Activated CD8-positive, alpha-beta memory T cell treated with anti-CD3 and anti-CD28 coated beads, Interleukin-2, amount 50 U/mL, for 24 hours (primary cell): ENCODE results near the gene RILPL1.
A peak's percentile ranks its signal among the peaks of the same experiment; 100 is the strongest.
"Not testable (repeated sequence)": the region's sequence is repeated elsewhere in the genome, so short reads cannot be mapped to it uniquely, and the experiment has no call there.

Source experiments
- DNase-seq: peaks from one replicate; pipeline ENCODE4 v3.0.0-alpha.2; 2020; ENCODE audit errors: extremely low read depth

RILPL1 gene

DNA sequence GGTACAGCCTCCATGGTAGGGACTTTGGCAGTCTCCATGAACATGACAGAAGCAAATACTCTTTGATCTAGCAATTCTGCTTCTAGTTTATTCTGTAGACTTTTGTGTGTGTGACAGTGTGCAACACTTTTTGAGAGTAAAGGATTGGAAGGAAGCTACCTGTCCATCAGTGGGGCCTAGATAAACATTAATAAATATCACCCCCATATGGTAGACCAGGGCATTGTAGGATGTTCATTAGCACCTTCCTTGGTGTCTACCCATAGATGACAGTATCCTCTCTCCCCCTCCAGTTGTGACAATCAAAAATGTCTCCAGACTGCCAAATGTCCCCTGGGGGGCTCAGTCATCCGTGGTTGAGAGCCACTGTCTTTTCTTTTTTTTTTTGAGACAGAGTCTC, 64.7 kb downstream of the RILPL1 start:
- no peak for DNase-seq

DNA sequence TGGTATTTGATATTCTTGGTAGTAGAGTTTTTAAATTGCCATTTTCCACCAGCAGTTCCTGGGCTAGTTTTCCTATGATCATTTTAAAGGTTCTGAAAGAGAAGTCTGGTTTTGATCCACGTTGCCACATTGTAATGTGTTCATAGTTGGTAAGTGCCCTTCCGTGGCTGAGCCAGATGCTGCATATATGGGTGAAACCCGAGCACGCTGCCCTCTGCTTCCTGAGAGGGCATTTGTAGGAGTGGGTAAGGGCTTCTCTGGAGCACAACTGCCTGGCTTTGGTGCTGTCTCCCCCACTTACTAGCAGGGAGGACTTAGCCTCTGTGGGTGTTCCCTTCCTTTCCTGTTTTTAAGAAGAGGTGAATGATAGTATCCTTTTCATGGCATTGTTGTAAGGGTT, 68.4 kb downstream of the RILPL1 start:
- DNase-seq, result no peak

DNA sequence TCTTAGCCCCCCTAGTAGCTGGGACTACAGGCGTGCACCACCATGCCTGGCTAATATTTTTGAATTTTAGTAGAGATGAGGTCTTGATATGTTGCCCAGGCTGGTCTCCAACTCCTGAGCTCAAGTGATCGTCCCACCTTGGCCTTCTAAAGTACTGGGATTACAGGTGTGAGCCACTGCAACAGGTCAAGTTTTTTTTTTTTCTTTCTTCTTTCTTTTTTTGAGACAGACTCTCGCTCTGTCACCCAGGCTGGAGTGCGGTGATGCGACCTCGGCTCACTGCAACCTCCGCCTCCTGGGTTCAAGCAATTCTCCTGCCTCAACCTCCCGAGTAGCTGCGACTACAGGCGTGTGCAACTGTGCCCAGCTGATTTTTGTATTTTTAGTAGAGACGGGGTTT, 70.3 kb downstream of the RILPL1 start:
- not testable (repeated sequence) for DNase-seq

GRCh38 chr12:123457980-123458779, 75.3 kb downstream of the RILPL1 start, which contains the start of gene SNRNP35:
Gene SNRNP35 (plus strand): TSS chr12:123458139. CDS start chr12:123465541, 7,402 bp downstream.
- DNase-seq, result peak; percentile 57

- no peak for DNase-seq
Observed at GRCh38 chr12:123453165-123453564, 80.4 kb downstream of the RILPL1 start.

DNA sequence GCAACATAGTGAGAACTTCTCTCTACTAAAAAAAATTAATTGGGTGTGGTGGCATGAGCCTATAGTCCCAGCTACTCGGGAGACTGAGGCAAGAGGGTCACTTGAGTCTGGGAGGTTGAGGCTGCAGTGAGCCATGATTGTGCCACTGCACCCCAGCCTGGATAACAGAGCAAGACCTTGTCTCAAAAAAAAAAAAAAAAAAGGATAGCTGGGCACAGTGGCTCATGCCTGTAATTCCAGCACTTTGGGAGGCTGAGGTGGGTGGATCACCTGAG, 81.3 kb downstream of the RILPL1 start:
- DNase-seq, result not testable (repeated sequence)

GRCh38 chr12:123450636-123451035, 82.9 kb downstream of the RILPL1 start:
- no peak for DNase-seq

DNA sequence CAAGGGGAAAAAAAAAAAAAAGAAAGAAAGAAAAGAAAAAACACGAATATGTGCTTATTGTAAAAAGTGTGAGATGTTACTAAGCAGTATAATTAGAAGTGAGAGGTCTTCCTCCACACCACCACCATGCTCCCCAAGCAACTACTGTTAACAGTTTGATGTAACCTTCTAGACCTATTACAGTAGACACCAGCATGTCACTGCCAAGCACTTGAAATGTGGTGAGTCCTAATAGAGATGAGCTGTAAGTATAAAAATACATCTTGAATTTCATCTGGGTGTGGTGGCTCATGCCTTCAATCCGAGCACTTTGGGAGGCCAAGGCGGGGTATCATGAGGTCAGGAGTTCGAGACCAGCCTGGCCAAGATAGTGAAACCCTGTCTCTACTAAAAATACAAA, 83.7 kb downstream of the RILPL1 start:
- DNase-seq, result no peak

- no peak for DNase-seq
Observed at GRCh38 chr12:123449249-123449733, 84.2 kb downstream of the RILPL1 start.

GRCh38 chr12:123446333-123446713, 87.2 kb downstream of the RILPL1 start:
- no peak for DNase-seq

DNA sequence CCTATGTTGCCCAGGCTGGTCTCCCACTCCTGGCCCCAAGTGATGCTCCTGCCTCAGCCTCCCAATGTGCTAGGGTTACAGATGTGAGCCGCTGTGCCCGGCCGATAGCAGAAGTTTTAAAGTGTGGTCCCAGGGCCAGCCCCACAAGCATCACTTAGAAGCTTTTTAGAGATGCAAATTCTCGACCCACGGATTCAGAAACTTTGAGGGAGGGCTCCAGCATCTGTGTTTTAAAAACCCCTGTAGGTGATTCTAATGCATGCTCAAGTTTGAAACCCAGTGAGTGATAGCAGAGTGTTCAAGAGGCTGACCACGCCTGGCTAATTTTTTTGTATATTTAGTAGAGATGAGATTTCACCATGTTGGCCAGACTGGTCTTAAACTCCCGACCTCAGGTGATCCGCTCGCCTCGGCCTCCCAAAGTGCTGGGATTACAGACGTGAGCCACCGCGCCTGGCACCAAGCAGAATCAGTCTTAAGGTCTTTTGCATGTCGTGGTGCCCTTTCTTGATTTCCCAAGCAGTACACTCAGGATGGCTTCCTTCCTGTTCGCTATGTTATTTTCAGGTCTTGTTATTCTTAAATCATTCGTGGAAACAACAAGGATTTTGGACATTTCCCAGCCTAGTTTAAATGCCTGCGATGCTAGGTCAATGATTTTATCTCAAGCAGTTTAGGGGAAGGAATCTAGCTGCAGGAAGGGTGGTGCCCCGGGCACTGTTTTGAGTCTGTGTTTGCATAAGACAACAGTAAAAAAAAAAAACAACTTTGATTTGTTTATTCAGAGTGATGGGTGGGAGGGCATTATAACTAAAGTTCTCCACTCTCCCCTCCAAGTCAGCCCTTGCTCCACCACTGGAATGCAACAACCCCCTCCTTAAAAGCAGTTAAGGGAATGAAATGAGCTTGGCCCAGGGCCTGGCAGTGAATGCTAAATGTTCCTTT, 87.9 kb downstream of the RILPL1 start:
- no peak for DNase-seq

GRCh38 chr12:123444092-123445026, 89.2 kb downstream of the RILPL1 start:
- DNase-seq, result no peak

GRCh38 chr12:123442774-123443173, 90.7 kb downstream of the RILPL1 start:
- DNase-seq, result no peak

DNA sequence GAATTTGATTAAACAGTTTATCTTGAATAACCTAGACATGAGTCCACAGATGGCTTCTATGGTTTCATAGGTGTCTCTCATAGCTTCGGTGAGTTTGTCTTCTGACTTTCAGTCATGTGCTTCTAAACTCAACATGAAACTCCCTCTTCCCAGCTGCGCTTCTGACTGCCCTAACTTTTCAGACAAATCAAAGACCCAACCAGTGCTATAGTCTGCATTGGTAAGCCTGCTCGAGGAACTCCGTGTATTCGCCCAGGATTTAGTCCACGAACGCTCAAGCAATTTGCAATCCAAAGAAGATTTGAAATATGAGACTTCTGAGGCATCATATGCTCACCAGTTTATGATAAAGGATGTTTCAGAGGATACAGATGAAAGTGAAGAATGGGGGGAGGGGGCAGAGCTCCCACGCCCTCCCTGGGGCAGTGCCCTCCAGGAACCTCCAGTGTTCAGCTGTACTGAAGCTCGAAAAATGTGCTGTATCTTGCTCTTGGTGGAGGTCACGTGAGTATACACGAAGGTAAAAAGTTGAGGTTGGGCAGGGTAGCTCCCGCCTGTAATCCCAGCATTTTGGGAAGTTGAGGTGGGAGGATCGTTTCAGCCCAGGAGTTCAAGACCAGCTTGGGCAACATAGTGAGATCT, 91.9 kb downstream of the RILPL1 start:
- no peak for DNase-seq

- DNase-seq, result peak; percentile 78
Observed at GRCh38 chr12:123436017-123436964, 97.2 kb downstream of the RILPL1 start, which contains the start of gene RILPL2. Gene RILPL2 (minus strand): TSS chr12:123436684. CDS start chr12:123436420, 264 bp downstream.

- no peak for DNase-seq
Observed at GRCh38 chr12:123435636-123436016, 97.9 kb downstream of the RILPL1 start.

- DNase-seq, result no peak
Observed at GRCh38 chr12:123433615-123434014, 99.9 kb downstream of the RILPL1 start.

GRCh38 chr12:123431951-123432817, 101.3 kb downstream of the RILPL1 start:
- not testable (repeated sequence) for DNase-seq

- not testable (repeated sequence) for DNase-seq
Observed at GRCh38 chr12:123429101-123429500, 104.4 kb downstream of the RILPL1 start.
